ENCODE measurements around the gene KCNMA1.

- no peak for TF ChIP-seq GATA3 (IDR thresholded peaks at IDR 0.05; ENCODE audit: low read depth, low read length)
- TF ChIP-seq GATA2 (IDR thresholded peaks at IDR 0.05; ENCODE audit: low read depth, low read length) = no peak
Measured at GRCh38 chr10:77451886-77452285, 185.7 kb downstream of the KCNMA1 start.

Data from SH-SY5Y (cell line).